ENCODE measurements around the gene OXNAD1. TPM values are rescaled to one million over a fixed set of nuclear protein-coding genes. Genes with fewer than 3 reads are reported as not detected.

OXNAD1 gene
- polyA plus RNA-seq, 1 of the 3 experiments (the other 2 are of a cell fraction) = 6.9 TPM

DNA sequence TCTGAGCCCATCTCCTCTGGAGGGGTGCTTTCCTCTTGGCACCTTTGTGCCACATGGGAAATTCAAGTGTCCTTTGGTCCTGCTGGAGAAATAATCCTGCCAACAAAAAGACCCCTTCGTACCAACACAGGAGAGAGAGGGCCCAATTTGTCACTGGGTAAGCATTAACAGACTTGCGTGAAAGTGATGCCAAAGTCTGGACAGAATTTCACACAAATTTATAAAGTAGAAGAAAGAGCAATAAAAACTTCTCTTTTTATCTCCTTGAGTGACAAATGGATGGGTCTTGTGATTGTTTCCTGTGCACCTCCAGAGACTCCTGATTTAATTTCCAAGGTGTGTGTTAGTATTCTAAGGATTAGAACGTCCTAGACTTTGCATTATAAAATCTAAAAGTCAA, 15.1 kb upstream of the OXNAD1 start:
- H3K9me2 ChIP-seq = no peaks in the 10 kb centered on the region
- WGBS (ENCODE audit: low lambda C conversion rate) = 84% methylated on average over 3 of the region's 3 CpGs
- H3K4me1 ChIP-seq (ENCODE audit: control insufficient read depth in 1 of 2, insufficient read depth in 2 of 2, low read depth in 1 of 2, low read length in 1 of 2) = peaks cover 0 to 4% of the 10 kb centered on the region in 2 experiments; a peak in 1 of 4 replicates
- no peaks in the 10 kb centered on the region for H3F3A ChIP-seq (replicated peaks; ENCODE audit: insufficient read depth)
- H3K4me2 ChIP-seq = no peak overlapping the region
- ChIA-PET CTCF (no interaction called here), POLR2A (no interaction called here)
- H3K4me3 ChIP-seq (ENCODE audit: low read depth in 2 of 2, low read length in 1 of 2) = no peak overlapping the region
- no peak overlapping the region for H2AFZ ChIP-seq (ENCODE audit: low read depth)
- no peak overlapping the region for H3K27ac ChIP-seq (ENCODE audit: low read depth in 2 of 2, low read length in 1 of 2)
- H4K20me1 ChIP-seq (ENCODE audit: insufficient read depth) = no peaks in the 10 kb centered on the region
- H3K9me3 ChIP-seq = no peaks in the 10 kb centered on the region
- no peaks in the 10 kb centered on the region for H3K79me2 ChIP-seq (ENCODE audit: insufficient read depth)
- H3K27me3 ChIP-seq (ENCODE audit: insufficient read depth) = no peaks in the 10 kb centered on the region
- no peak overlapping the region for H3K9ac ChIP-seq
- TF ChIP-seq PBX3 (IDR thresholded peaks at IDR 0.05) (no peak), FOSL2 (IDR thresholded peaks at IDR 0.05; ENCODE audit: borderline replicate concordance, low read depth) (no peak), RAD21 (IDR thresholded peaks at IDR 0.05; ENCODE audit: low read length) (no peak), RFX5 (IDR thresholded peaks at IDR 0.05; ENCODE audit: low read length) (no peak), SMC3 (IDR thresholded peaks at IDR 0.05; ENCODE audit: low read depth, low read length) (no peak), TAF1 (IDR thresholded peaks at IDR 0.05; ENCODE audit: borderline replicate concordance, low read depth, low read length) (no peak), NFIC (IDR thresholded peaks at IDR 0.05; ENCODE audit: borderline replicate concordance) (no peak), MXI1 (IDR thresholded peaks at IDR 0.05; ENCODE audit: low read depth, low read length) (no peak)
- TF ChIP-seq, protein P1, sequence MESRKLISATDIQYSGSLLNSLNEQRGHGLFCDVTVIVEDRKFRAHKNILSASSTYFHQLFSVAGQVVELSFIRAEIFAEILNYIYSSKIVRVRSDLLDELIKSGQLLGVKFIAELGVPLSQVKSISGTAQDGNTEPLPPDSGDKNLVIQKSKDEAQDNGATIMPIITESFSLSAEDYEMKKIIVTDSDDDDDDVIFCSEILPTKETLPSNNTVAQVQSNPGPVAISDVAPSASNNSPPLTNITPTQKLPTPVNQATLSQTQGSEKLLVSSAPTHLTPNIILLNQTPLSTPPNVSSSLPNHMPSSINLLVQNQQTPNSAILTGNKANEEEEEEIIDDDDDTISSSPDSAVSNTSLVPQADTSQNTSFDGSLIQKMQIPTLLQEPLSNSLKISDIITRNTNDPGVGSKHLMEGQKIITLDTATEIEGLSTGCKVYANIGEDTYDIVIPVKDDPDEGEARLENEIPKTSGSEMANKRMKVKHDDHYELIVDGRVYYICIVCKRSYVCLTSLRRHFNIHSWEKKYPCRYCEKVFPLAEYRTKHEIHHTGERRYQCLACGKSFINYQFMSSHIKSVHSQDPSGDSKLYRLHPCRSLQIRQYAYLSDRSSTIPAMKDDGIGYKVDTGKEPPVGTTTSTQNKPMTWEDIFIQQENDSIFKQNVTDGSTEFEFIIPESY (IDR thresholded peaks at IDR 0.05; ENCODE audit: borderline replicate concordance, low read depth) = no peak
- DNase-seq = no peak
- no peaks in the 10 kb centered on the region for H3K36me3 ChIP-seq (replicated peaks in 1 of 2; ENCODE audit: control insufficient read depth in 1 of 2, insufficient read depth in 2 of 2, low read length in 1 of 2)

GRCh38 chr3:16251316-16252085, 13.5 kb upstream of the OXNAD1 start:
- Histone ChIP-seq H3K9ac (no peak overlapping the region), H4K20me1 (ENCODE audit: insufficient read depth) (no peaks in the 10 kb centered on the region)
- CTCF ChIA-PET = interaction anchor here (1.1 to 2.3 kb wide), 4 partner anchors 9 to 203 kb away, joined by 3 to 7 read pairs (median 4); partner anchors contain the start of gene DPH3

More at GRCh38 chr3:16251316-16252085, 13.5 kb upstream of the OXNAD1 start:
- DNase-seq = no peak
- no peak overlapping the region for H3K4me2 ChIP-seq
- WGBS (ENCODE audit: low lambda C conversion rate) = 76% methylated on average over 6 of the region's 9 CpGs
- no peak overlapping the region for H2AFZ ChIP-seq (ENCODE audit: low read depth)
- POLR2A ChIA-PET = no interaction called here
- H3K27me3 ChIP-seq (ENCODE audit: insufficient read depth) = no peaks in the 10 kb centered on the region
- H3K9me3 ChIP-seq = no peaks in the 10 kb centered on the region
- peaks cover 0 to 4% of the 10 kb centered on the region in 2 experiments; a peak in 1 of 4 replicates for H3K4me1 ChIP-seq (ENCODE audit: control insufficient read depth in 1 of 2, insufficient read depth in 2 of 2, low read depth in 1 of 2, low read length in 1 of 2)
- no peaks in the 10 kb centered on the region for H3F3A ChIP-seq (replicated peaks; ENCODE audit: insufficient read depth)
- no peaks in the 10 kb centered on the region for H3K79me2 ChIP-seq (ENCODE audit: insufficient read depth)
- H3K9me2 ChIP-seq = no peaks in the 10 kb centered on the region
- H3K36me3 ChIP-seq (replicated peaks in 1 of 2; ENCODE audit: control insufficient read depth in 1 of 2, insufficient read depth in 2 of 2, low read length in 1 of 2) = peaks cover 0 to 2% of the 10 kb centered on the region in 2 experiments
- H3K27ac ChIP-seq (ENCODE audit: low read depth in 2 of 2, low read length in 1 of 2) = no peak overlapping the region
- H3K4me3 ChIP-seq (ENCODE audit: low read depth in 2 of 2, low read length in 1 of 2) = no peak overlapping the region
- no peak for TF ChIP-seq POLR2AphosphoS5 (IDR thresholded peaks at IDR 0.05; ENCODE audit: low read depth, low read length)
- no peak for TF ChIP-seq RXRA (IDR thresholded peaks at IDR 0.05; ENCODE audit: borderline replicate concordance, low read depth)
- TF ChIP-seq TEAD4 (IDR thresholded peaks at IDR 0.05; ENCODE audit: borderline replicate concordance, insufficient read depth) = no peak
- no peak for TF ChIP-seq GATA2 (CRISPR knock-in tag; IDR thresholded peaks at IDR 0.05)
- TF ChIP-seq FOSL2 (IDR thresholded peaks at IDR 0.05; ENCODE audit: borderline replicate concordance, low read depth) = no peak
- no peak for TF ChIP-seq NFIC (IDR thresholded peaks at IDR 0.05; ENCODE audit: borderline replicate concordance)
- TF ChIP-seq, protein P1 (IDR thresholded peaks at IDR 0.05; ENCODE audit: borderline replicate concordance, low read depth) = no peak
- no peak for TF ChIP-seq YY1 (IDR thresholded peaks at IDR 0.05; ENCODE audit: low read depth)
- TF ChIP-seq, protein P2, sequence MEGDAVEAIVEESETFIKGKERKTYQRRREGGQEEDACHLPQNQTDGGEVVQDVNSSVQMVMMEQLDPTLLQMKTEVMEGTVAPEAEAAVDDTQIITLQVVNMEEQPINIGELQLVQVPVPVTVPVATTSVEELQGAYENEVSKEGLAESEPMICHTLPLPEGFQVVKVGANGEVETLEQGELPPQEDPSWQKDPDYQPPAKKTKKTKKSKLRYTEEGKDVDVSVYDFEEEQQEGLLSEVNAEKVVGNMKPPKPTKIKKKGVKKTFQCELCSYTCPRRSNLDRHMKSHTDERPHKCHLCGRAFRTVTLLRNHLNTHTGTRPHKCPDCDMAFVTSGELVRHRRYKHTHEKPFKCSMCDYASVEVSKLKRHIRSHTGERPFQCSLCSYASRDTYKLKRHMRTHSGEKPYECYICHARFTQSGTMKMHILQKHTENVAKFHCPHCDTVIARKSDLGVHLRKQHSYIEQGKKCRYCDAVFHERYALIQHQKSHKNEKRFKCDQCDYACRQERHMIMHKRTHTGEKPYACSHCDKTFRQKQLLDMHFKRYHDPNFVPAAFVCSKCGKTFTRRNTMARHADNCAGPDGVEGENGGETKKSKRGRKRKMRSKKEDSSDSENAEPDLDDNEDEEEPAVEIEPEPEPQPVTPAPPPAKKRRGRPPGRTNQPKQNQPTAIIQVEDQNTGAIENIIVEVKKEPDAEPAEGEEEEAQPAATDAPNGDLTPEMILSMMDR (IDR thresholded peaks at IDR 0.05) = no peak
- TF ChIP-seq MEF2A (IDR thresholded peaks at IDR 0.05; ENCODE audit: borderline replicate concordance, low read depth) = no peak
